Spinal cord (tissue), 10 donors: Measurements from ENCODE around the gene DBNDD2. TPM values are rescaled to one million over a fixed set of nuclear protein-coding genes. Genes with fewer than 3 reads are reported as not detected.

Experiments
- DNase-seq, 6 donors: peaks; one replicate each; pipeline versions ENCODE4 v3.0.0 to v3.0.0-alpha.2; 2013 to 2015; ENCODE audit warnings: low spot score in 6 of 6, low read depth in 4 of 6
- H3K27ac ChIP-seq: one replicate; pipeline ENCODE4 v1.5.1; 2013; ENCODE audit warnings: low read depth, low read length, control low read depth
- H3K27me3 ChIP-seq: one replicate; pipeline ENCODE4 v1.6.1; 2013; ENCODE audit warnings: low read length; ENCODE audit not compliant: control insufficient read depth, insufficient read depth
- H3K36me3 ChIP-seq: one replicate; pipeline ENCODE4 v1.6.1; 2013; ENCODE audit warnings: low read length; ENCODE audit not compliant: control insufficient read depth, insufficient read depth
- H3K4me1 ChIP-seq: one replicate; pipeline ENCODE4 v1.6.1; 2013; ENCODE audit warnings: low read length; ENCODE audit not compliant: control insufficient read depth, insufficient read depth
- H3K4me3 ChIP-seq: one replicate; pipeline ENCODE4 v1.5.1; 2013; ENCODE audit warnings: low read depth, low read length, control low read depth
- H3K9me3 ChIP-seq: one replicate; pipeline ENCODE4 v1.6.1; 2013; ENCODE audit warnings: low read length; ENCODE audit not compliant: control insufficient read depth, insufficient read depth
- WGBS: methylation state at CpG from one replicate; pipeline ENCODE4 v1.1.5; 2013; ENCODE audit warnings: missing lambda C conversion rate; ENCODE audit not compliant: insufficient coverage; 5-methylcytosine and 5-hydroxymethylcytosine counted together
- polyA plus RNA-seq, 2 donors: library from polyadenylated mRNA; unstranded; fragments of 120-200 nt; gene quantifications; one replicate each; pipeline ENCODE4 v1.2.1, GENCODE V29; 2013; ENCODE audit not compliant: insufficient read length in 2 of 2
- small RNA-seq: library from RNA; depleted of rRNA; stranded (forward); fragments of <200 nt; gene quantifications from one replicate; pipeline ENCODE3, GENCODE V24; 2014; ENCODE audit warnings: low replicate concordance
- total RNA-seq, 2 donors: library from RNA; depleted of rRNA in 1 of 2; stranded (reverse); fragments of 120-200 nt in 1 of 2; fragments of >200 nt in 1 of 2; gene quantifications; one replicate each; pipeline versions ENCODE4 v1.2.3 to v1.2.4, GENCODE V29; 2013 to 2014
- donor health status: healthy.

Gene DBNDD2
- total and polyA plus RNA-seq, 4 donors = 22.7 to 69.3 (median 50.1) TPM

- 76% methylated on average over 3 of the region's 5 CpGs for WGBS
- H3K9me3 ChIP-seq = no peaks in the 10 kb centered on the region
These were observed 51.5 kb downstream of the DBNDD2 start for GRCh38 chr20:45459606-45460005.

More at GRCh38 chr20:45459606-45460005, 51.5 kb downstream of the DBNDD2 start:
- DNase-seq = no peak
- Histone ChIP-seq H3K27me3 (no peaks in the 10 kb centered on the region), H3K4me3 (no peak overlapping the region), H3K36me3 (no peaks in the 10 kb centered on the region), H3K4me1 (no peaks in the 10 kb centered on the region), H3K27ac (no peak overlapping the region)

Small RNAs within 50 kb of the gene (small RNA-seq; reads per million reads assigned to genes)
- gene MIR6812 = not detected

Other genes starting within 250 kb of the DBNDD2 start
- gene PI3, start 233.4 kb upstream of the DBNDD2 start, total RNA-seq = not detected
- not detected for gene PI3, start 233.4 kb upstream of the DBNDD2 start, polyA plus RNA-seq
- gene SEMG1, start 201.3 kb upstream of the DBNDD2 start, total RNA-seq = not detected
- not detected for gene SEMG1, start 201.3 kb upstream of the DBNDD2 start, polyA plus RNA-seq
- not detected for gene SEMG2, start 186.9 kb upstream of the DBNDD2 start, total RNA-seq
- gene SEMG2, start 186.9 kb upstream of the DBNDD2 start, polyA plus RNA-seq = not detected
- gene SLPI, start 153.7 kb upstream of the DBNDD2 start, total RNA-seq = 10 to 100 TPM; 10.2 to 15.5 TPM
- 1 to 10 TPM; 5.2 to 8.7 TPM for gene SLPI, start 153.7 kb upstream of the DBNDD2 start, polyA plus RNA-seq
- under 1 TPM; 0.11 to 0.20 TPM for gene RBPJL, start 101.4 kb upstream of the DBNDD2 start, total RNA-seq
- gene RBPJL, start 101.4 kb upstream of the DBNDD2 start, polyA plus RNA-seq = under 1 TPM; 0.53 to 0.59 TPM
- gene MATN4, start 100.0 kb upstream of the DBNDD2 start, total RNA-seq = 10 to 100 TPM; 13.0 to 21.2 TPM
- 1 to 10 TPM; 3.6 to 9.9 TPM for gene MATN4, start 100.0 kb upstream of the DBNDD2 start, polyA plus RNA-seq
- gene SDC4, start 59.9 kb upstream of the DBNDD2 start, total RNA-seq = 10 to 100 TPM; 12.8 to 25.5 TPM
- gene SDC4, start 59.9 kb upstream of the DBNDD2 start, polyA plus RNA-seq = 10 to 100 TPM in 1 of 2 donors, 1 to 10 TPM in 1; 5.6 to 10.6 TPM
- gene SYS1, start 45.1 kb upstream of the DBNDD2 start, total RNA-seq = 10 to 100 TPM; 19.1 to 25.1 TPM
- 10 to 100 TPM; 30.1 to 32.8 TPM for gene SYS1, start 45.1 kb upstream of the DBNDD2 start, polyA plus RNA-seq
- under 1 TPM; 0.39 to 0.69 TPM for gene TP53TG5, start 30.0 kb upstream of the DBNDD2 start, total RNA-seq
- 1 to 10 TPM; 1.7 to 3.9 TPM for gene TP53TG5, start 30.0 kb upstream of the DBNDD2 start, polyA plus RNA-seq
- 10 to 100 TPM; 22.1 to 87.6 TPM for gene PIGT, start 7.9 kb downstream of the DBNDD2 start, total RNA-seq
- gene PIGT, start 7.9 kb downstream of the DBNDD2 start, polyA plus RNA-seq = 10 to 100 TPM; 75.4 to 98.4 TPM
- gene WFDC2, start 61.5 kb downstream of the DBNDD2 start, total RNA-seq = 1 to 10 TPM; 7.0 to 8.1 TPM
- gene WFDC2, start 61.5 kb downstream of the DBNDD2 start, polyA plus RNA-seq = 10 to 100 TPM; 64.9 to 70.0 TPM
- gene SPINT3, start 107.3 kb downstream of the DBNDD2 start, total RNA-seq = not detected
- not detected for gene SPINT3, start 107.3 kb downstream of the DBNDD2 start, polyA plus RNA-seq
- gene WFDC6, start 131.2 kb downstream of the DBNDD2 start, total RNA-seq = not detected
- not detected for gene WFDC6, start 131.2 kb downstream of the DBNDD2 start, polyA plus RNA-seq
- gene EPPIN, start 139.1 kb downstream of the DBNDD2 start, total RNA-seq = under 1 TPM; 0.10 to 0.17 TPM
- gene EPPIN, start 139.1 kb downstream of the DBNDD2 start, polyA plus RNA-seq = under 1 TPM; 0.36 to 0.41 TPM
- gene WFDC8, start 171.0 kb downstream of the DBNDD2 start, total RNA-seq = not detected
- gene WFDC8, start 171.0 kb downstream of the DBNDD2 start, polyA plus RNA-seq = under 1 TPM in 1 of 2 donors, not detected in 1; 0.30 TPM
- gene WFDC10A, start 221.4 kb downstream of the DBNDD2 start, total RNA-seq = not detected
- gene WFDC10A, start 221.4 kb downstream of the DBNDD2 start, polyA plus RNA-seq = not detected
- not detected for gene WFDC9, start 223.0 kb downstream of the DBNDD2 start, total RNA-seq
- not detected for gene WFDC9, start 223.0 kb downstream of the DBNDD2 start, polyA plus RNA-seq